ENCODE data around the gene PLEKHG4.

PLEKHG4 gene

GRCh38 chr16:67279296-67280089 lies at the start of gene PLEKHG4:
TSS of gene PLEKHG4 (plus strand) at chr16:67279532. CDS start at chr16:67280045, 513 bp downstream.
- peak; percentile 81 for DNase-seq

GRCh38 chr16:67229906-67230808 lies 49.2 kb upstream of the PLEKHG4 start:
- peak; percentile 23 for DNase-seq

- peak; percentile 35 for DNase-seq
Measured at GRCh38 chr16:67230809-67231660, 48.3 kb upstream of the PLEKHG4 start.

- DNase-seq: peak; percentile 16
Measured at GRCh38 chr16:67233596-67233995, 45.7 kb upstream of the PLEKHG4 start.

- DNase-seq: no peak
Measured at GRCh38 chr16:67234180-67234597, 45.1 kb upstream of the PLEKHG4 start.

GRCh38 chr16:67235816-67236562 lies 43.3 kb upstream of the PLEKHG4 start:
- DNase-seq: no peak

GRCh38 chr16:67236563-67237395 lies 42.6 kb upstream of the PLEKHG4 start:
- DNase-seq: no peak

GRCh38 chr16:67237396-67238277 lies 41.7 kb upstream of the PLEKHG4 start:
- no peak for DNase-seq

GRCh38 chr16:67238278-67238575 lies 41.1 kb upstream of the PLEKHG4 start:
- no peak for DNase-seq

GRCh38 chr16:67238806-67239470 lies 40.4 kb upstream of the PLEKHG4 start:
- no peak for DNase-seq

- DNase-seq: no peak
Measured at GRCh38 chr16:67240506-67240905, 38.8 kb upstream of the PLEKHG4 start.

GRCh38 chr16:67241008-67241900 lies 38.1 kb upstream of the PLEKHG4 start:
- DNase-seq: peak; percentile 34

- no peak for DNase-seq
Measured at GRCh38 chr16:67242138-67242730, 37.1 kb upstream of the PLEKHG4 start.

- DNase-seq: no peak
Measured at GRCh38 chr16:67243481-67243880, 35.9 kb upstream of the PLEKHG4 start.

- peak; percentile 62 for DNase-seq
Measured at GRCh38 chr16:67244387-67245185, 34.7 kb upstream of the PLEKHG4 start.

- DNase-seq: no peak
Measured at GRCh38 chr16:67245186-67245585, 34.1 kb upstream of the PLEKHG4 start.

GRCh38 chr16:67245674-67246080 lies 33.7 kb upstream of the PLEKHG4 start:
- no peak for DNase-seq
